GM21619 (cell line): ENCODE results near the gene DISC1.

Experiments
- ATAC-seq: cut with Tn5 transposase; IDR thresholded peaks from one replicate; pipeline ENCODE4 v1.9.1; 2021; ENCODE audit not compliant: unreplicated experiment

DISC1 gene

DNA sequence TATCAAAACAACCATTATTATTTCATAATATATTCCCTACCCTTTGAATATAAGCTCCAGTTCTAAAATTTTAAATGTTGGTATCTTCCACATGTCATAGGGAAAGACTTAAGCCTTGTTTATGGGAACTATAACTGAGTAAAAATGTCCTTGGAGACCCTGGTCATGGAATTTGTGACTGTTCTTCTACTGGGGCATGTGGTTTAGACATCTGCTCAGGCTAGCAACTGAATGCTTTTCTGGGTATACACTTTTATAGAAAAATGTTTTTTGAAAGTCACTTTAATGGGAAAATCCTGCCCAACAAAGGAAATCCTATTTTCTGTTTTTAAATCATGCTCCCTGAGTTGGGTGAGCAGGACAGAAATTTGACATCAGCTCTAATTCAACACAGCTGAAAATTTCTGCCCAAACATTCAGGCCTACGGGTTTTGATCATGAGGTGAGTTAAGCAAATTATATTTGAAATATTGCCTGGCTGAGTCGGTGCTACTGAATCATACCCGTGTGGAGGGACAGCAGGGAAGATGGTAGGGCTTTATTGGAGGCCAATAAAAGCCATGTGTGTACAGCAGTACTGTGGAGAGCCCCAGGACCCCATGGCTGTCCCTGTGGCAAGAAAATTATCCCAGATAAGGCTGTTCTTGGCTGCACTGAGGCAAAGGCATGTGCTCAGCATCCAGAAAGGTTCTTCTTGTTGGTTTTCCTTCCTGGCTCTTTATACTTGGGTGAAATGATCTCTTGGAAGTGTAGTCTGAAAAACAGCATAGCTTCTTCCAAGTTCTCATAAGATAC is 391.8 kb downstream of the DISC1 start:
- ATAC-seq: no peak

DNA sequence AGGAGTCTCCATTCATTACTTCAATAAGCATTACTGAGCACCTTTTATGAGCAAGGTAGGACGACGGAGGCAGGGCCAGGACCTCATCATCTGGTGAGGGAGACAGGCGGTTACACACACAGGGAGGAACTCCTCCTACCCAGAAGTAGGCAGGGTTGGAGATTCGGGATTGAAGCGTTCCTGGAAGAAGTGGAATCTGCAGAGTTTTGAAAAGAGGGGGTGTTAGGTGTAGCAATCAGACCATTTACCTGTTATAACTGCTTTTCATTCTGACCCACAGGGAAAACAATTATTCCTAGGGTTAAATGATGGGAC is 392.4 kb downstream of the DISC1 start:
- ATAC-seq: no peak

DNA sequence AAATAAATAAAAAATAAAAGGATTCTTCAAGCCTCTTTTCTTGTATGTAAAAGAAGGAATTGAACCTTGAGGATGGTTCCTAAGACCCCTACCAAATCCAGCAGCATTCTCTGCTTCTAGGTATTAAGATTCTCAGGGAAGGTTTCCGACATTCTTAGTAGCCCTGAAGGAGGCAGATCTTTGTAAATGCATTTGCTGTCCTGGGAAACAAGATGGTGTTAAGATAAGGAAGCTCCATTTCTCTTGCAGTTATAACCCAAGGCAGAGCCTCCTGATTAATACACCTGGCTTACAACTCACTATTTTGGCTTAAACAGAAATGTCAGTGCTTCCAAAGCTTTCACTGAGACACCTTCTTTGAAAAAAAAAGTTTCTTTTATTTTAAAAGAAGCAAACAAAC is 393.8 kb downstream of the DISC1 start:
- no peak for ATAC-seq

DNA sequence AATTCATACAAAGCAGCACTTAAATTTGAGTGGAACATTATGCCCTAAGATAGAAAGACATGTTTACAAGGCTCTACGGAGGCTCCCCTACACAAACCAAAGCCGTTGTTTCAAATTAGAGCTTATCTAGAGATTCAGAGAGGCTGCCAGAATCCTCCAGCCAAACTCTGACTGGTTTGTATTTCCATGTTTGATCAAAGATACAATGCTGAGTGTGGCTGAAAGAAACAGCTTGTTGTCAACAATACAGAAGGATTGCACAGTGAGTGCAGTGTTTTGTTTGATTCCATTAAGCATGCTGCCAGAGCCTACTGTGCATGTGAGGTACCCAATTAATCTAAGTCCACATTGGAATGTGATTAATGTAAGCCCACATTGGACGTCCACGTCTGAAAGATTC is 402.7 kb downstream of the DISC1 start:
- ATAC-seq: no peak

DNA sequence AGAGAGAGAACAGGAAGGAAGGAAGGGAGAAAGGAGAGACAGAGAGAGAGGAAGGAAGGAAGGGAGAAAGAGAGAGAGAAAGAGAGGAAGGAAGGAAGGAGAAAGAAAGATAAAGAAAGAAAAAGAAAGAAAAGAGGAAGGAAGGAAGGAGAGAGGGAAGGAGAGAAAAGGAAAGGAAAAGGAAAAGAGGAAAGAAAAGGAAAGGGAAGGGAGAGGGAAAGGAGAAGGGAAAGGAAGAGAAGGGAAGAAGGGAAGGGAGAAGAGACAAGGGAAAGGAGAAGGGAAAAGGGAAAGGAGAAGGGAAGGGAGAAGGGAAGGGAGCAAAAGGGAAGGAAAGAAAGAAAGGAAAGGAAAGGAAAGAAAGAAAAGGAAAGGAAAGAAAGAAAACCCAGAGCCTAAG is 404.6 kb downstream of the DISC1 start:
- no peak for ATAC-seq

DNA sequence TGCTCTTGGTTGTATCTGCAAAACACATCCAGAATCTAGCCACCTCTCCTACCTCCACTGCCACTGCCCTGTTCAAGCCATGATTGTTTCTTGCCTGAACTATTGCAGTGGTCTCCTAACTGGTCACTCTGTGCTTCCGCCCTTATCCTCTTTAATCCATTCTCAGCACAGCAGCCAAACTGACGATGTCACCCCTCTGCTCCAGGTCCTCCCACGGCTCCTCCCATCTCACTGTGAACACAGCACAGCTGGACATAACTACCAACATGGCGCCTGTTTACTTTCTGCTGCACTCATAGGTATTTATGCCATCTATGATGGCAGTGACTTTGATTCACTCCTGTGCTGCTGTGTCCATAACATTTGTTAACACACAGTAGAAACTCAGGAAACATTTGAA is 406.7 kb downstream of the DISC1 start:
- no peak for ATAC-seq

DNA sequence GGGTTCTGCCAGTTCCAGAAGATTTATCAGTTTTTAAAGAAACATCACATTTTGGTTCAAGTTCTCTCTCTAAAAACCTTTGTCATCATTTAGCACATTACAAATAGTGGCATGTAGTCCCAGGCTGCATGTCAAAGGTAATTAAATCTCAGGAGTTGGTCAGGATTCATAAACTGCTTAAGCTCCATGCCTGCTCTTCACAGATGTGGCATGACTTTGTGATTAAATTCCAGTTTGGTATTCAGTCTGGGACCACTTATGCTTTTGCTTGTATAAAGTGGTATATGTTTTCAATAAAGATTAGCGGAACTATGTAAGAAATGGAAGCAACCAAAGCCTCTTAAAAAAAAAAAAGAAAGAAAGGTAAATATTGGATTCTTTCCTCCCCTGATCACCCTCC is 408.0 kb downstream of the DISC1 start:
- no peak for ATAC-seq

DNA sequence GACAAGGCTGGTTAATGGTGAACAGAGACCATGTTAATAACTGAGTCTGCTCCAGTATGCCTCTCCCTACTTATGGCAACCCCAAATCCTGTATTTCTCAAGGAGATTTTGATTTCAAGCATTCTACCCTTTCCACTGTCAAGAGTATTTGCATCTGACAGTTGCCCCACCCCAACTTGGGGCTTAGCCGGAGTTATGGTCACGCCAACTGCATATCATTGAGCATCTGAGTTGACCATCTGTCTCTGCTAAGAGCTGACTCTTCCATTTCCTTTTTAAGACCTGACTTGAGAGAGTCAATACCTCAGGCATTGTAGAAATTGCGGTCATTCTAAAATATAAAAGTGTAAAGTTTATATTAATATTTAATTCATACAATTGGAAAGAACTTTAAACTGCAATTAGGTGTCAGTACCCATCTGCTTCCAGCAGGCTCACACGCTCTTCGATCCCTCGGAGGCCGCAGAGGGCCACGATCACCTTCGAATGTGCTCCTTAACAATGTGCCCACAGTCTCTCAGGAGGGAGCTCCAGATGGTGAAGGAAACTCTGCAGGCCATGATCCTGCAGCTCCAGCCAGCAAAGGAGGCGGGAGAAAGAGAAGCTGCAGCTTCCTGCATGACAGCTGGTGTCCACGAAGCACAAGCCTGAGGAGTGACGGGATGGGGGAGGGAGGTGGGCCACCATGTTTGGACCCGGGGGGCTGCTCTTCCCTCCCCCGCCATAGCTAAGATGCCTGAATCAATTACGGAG is 409.8 kb downstream of the DISC1 start:
- ATAC-seq: no peak

DNA sequence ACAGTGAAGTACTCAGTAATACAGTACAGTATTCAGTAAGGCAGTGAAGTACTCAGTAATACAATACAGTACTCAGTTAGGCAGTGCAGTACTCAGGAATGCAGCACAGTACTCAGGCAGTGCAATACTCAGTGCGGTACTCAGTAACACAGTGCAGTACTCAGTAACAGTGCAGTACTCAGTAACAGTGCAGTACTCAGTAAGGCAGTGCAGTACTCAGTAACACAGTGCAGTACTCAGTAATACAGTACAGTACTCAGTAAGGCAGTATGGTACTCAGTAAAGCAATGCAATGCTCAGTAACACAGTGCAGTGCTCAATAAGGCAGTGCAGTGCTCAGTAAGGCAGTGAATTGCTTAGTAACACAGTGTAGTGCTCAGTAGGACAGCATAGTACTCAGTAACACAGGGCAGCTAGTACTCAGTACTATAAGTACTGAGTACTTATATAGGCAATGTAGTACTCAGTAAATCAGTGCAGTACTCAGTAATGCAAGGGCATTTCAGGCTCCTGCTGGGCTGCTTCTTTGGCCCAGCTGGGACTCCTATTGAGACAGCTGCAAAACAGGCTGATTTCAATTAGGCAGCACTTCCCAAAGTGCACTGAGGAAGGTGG is 411.3 kb downstream of the DISC1 start:
- ATAC-seq: no peak

DNA sequence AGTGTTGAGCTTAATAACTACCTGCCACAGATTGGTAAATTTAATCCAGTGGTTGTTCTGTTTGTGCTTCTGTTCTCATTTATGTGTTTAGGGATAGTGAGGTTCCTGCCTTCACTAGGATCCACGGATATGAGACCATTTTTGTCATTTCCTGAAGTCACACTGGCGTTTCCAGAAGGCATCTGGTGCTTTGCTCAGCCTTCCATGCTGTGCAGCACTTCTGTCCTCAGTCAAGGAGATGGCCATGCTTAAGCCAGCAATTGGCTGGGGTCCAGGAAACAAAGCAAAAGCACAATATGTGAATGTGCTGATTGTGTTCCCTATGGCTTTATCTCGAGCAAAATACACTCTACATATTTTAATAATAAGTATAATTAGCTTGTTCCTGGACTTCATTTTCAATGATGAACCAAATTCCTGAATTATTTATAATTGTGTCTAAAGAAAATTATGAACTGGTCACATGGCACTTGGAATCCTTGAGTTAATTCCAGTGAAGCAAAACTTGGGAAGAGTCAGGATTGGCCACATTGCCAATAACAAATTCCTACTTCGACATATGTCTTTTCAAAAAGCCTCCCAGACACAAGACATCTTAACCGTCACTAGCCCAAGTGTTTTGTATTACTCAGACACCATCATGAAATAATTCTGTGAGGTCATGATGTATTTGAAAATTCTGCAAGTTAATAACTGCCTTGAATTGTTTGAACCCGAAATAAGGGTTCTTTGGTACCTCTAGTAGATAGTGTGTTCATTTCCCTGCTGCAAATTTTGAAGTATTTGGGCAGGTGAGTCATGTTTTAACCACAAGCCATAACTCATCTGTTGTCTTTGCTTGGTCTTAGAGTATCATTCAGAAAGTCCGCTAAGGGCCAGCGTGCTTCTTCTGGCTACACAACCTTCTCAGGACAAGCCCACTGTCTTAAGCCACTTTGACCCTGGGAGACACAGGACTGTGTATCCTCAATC is 412.4 kb downstream of the DISC1 start:
- ATAC-seq: no peak

DNA sequence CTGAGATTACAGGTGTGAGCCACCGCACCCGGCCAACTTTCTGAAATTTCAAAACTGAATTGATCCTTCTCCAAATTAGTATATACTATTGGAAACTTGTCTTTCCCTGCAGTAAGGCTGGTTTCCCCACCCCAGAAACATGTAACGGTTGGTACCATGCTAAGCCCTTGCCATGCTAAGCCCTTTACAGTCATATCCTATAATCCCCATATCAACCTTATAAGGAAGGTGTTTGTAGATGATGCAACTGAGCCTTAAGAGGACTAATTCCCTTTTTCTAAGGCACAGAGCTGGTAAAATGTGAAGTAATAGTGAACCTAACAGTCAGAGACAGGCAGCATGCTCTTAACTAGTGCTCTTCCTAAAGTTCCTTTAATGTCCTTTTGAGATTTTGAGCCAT is 413.7 kb downstream of the DISC1 start:
- ATAC-seq: no peak

DNA sequence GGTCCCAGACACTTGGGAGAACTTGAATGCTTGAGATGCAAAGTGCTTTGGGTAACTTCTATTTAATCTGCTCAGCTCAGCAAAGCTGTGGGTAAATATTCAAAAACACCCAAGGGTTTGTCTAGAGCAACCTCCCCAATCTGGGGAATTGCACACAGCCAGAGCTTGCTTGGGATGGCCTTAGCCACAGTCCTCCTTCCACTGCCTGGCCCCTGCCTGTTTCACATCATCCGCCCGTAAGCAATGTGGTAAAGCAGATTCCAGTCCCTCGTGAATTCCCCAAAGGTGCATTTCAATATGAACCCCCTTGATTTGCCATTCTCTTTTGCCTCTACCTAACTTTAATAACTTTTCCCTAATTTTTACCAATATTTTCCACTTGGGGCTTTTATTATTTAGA is 418.1 kb downstream of the DISC1 start:
- no peak for ATAC-seq

DNA sequence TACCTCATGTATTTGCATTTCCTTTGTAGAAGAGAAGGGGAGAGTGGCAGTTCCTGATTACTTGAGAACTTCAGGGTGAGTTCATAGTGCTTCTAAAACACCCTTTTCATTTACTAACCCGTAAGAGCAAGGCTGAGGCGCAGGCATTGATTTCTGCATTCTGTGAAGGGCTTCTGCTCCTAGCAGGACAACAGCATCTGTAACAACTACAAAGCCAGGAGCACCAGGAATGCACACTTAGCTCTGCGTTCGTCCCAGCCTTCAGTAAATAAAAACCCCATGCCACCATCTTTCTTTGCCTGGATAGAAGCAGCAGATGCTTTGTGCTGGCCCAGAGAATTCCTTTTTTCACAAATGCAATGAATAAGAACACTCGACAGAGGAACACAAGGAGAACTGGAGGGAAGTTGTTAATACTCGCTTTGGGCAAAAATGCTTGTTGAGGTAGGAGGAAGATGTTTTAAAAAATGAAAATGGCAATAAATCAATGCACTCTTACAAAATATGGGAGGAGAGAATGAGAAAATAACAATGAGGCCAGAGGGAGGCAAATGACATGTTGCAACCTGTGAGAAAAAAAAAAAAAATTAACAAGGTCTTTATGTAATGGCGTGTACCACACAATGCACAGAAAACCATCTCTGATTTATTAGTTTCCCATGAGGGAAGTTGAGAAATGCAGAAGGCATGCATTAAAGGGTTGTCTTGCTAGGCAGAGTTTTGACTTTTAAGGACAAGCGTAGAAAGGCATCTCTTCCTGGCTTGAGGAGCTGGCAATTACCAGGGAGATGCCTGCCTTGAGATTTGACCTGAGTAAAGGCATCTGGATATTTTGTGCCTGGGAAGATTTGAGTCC is 418.8 kb downstream of the DISC1 start:
- no peak for ATAC-seq

DNA sequence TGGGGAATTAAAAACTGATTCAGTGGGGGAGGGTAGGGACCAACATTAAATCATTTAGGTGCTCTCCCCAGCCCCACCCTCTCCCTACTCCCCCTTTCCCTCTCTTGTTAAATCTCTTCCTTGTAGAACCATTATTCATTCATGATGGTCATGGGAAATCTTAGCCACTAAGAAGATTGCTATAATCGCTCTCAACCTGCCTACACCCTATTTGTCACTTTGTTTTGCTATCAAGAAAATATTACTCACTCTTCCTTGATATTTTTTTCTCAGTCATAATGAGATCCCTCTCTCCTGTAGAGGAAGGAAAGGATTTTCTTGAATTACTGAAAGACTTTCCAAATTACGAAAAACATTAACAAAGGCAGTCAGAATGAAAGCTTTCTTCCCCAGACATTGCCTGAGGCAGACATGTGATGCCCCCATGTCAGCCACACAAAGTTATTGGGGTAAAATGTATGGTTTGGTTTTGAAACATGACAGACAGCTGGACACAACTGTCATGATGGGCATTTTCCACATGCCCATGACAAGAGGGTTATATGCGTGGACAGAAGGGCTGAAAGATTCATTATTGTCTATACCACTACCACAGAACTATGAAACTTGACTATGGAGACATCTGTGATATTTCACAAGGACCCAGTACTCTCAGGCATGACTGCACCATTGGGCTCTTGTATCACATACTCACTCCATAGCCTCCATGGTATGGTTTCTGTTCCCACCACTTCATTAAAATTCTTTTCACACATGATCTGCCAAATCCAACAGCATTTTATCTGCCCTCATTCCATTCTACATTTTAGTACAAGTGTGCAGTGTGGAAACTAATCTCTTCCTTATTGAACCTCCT is 420.1 kb downstream of the DISC1 start:
- ATAC-seq: no peak

DNA sequence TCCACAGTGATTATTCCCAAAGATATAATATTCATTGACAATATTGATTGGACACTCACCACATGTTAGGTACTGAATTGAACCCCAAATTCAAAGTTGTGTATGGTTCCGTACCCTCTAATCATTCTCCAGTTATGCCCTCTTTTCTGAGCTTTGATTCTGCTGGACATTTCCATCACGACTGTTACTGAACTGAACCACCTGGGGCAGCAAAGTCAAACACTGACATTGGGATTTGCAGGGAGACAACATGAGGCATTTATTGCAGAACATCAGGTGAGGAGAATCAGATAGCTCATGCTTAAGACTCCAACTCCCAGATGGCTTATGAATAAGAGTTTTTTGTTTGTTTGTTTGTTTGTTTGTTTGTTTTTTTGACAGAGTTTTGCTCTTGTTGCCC is 420.9 kb downstream of the DISC1 start:
- no peak for ATAC-seq

DNA sequence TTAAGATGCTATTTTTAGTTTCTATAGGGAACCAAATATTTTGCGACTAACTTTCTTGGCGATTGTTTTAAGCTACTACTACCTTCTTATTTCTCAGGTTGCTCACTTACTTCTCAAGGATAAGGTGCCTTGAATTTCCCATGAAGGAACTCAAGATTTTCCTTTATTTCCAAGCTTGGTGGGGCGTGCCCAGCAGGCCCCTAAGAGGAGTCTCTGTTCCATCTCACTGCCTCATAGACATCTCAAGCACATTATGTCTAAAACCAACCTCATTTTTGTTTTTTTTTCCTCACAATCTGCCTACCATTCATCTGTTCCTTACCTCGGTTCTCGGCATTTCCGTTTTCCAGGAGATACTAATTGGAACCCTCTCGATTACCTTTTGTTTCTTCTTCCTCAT is 421.9 kb downstream of the DISC1 start:
- no peak for ATAC-seq

DNA sequence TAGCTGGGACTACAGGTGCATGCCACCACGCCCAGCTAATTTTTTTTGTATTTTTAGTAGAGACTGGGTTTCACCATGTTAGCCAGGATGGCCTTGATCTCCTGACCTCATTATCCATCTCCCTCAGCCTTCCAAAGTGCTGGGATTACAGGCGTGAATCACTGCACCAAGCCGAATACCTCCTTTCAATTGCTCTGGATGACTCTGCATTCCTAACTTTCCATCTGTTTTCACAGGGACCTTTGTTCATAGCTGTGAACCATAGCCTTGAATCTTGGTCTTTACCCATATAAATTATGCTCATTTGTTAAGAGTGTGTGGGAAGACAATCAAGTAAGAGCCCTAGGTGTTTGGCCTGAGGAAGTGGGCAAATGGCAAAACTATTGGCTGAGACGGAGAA is 422.7 kb downstream of the DISC1 start:
- ATAC-seq: no peak

DNA sequence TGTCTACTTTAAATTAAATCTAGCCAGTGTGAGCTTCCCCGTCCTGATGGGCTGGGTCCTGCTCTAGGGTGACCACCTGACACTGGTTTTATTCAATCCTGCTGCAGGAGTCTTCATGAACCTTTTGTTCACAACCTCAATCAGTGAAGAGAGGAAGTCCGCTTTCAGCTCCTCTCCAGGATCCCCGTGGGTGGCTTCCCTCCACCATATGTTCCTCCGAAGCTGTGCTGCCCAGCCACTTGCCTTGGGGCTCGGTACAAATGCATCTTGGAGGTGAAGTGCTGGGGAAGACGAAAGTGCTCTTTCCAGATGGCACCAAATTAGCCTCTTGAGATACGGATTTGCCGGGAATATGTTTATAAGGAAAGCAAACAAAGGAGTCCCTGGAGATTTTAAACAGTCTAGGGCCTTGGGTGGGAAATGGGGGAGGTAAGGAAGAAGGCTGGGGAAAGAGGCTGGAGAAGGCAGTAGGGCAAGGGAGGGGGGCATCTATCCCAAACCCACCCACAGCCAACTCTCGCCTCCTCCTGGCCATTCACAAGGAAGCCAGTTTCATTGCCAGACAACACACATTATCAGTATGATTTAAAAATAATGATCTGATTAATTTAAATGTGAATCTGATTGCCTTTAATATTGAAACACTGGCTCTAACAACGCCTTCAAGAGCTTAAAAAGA is 430.8 kb downstream of the DISC1 start:
- no peak for ATAC-seq

DNA sequence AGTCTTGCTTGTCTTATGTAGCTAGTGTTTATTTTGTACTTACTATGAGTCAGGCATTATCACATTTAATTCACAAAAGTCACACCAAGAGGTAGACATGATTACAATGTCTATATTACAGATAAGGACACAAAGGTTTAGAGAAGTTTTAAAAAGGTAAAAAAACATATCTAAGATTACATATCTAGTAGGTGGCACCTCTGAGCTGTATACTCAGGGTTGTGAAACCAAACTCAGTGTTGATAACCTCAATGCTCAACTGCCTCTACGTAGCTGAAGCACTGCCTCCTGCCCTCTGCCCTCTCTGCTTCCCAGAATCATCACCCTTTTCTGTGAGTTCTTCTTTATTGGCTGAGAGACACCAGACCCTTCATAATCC is 431.3 kb downstream of the DISC1 start:
- ATAC-seq: no peak
